Right forelimb (tissue), 1 donor: Measurements from ENCODE around the gene CDH4.

Experiments used
- DNase-seq: peaks from one replicate; pipeline ENCODE4 v3.0.0-alpha.2; 2018

The CDH4 gene

GRCh38 chr20:61864481-61864880, 612.4 kb downstream of the CDH4 start:
- DNase-seq, result no peak

GRCh38 chr20:61865353-61865752, 613.3 kb downstream of the CDH4 start:
- no peak for DNase-seq

GRCh38 chr20:61866165-61866564, 614.1 kb downstream of the CDH4 start:
- no peak for DNase-seq

- DNase-seq, result no peak
These were observed 615.9 kb downstream of the CDH4 start for GRCh38 chr20:61868006-61868405.

- no peak for DNase-seq
These were observed 616.5 kb downstream of the CDH4 start for GRCh38 chr20:61868466-61869090.

GRCh38 chr20:61869750-61870507, 617.9 kb downstream of the CDH4 start:
- no peak for DNase-seq

- no peak for DNase-seq
These were observed 619.1 kb downstream of the CDH4 start for GRCh38 chr20:61871160-61871559.

- no peak for DNase-seq
These were observed 619.9 kb downstream of the CDH4 start for GRCh38 chr20:61871913-61872312.

- no peak for DNase-seq
These were observed 620.4 kb downstream of the CDH4 start for GRCh38 chr20:61872371-61872900.

GRCh38 chr20:61873651-61874420, 621.8 kb downstream of the CDH4 start:
- no peak for DNase-seq

- no peak for DNase-seq
These were observed 622.5 kb downstream of the CDH4 start for GRCh38 chr20:61874421-61875068.

- DNase-seq, result no peak
These were observed 623.3 kb downstream of the CDH4 start for GRCh38 chr20:61875221-61875885.

GRCh38 chr20:61875996-61876395, 623.9 kb downstream of the CDH4 start:
- no peak for DNase-seq

GRCh38 chr20:61876952-61877728, 625.1 kb downstream of the CDH4 start:
- DNase-seq, result no peak

GRCh38 chr20:61877776-61878477, 625.9 kb downstream of the CDH4 start:
- no peak for DNase-seq

GRCh38 chr20:61878478-61879302, 626.6 kb downstream of the CDH4 start:
- no peak for DNase-seq

GRCh38 chr20:61879303-61879620, 627.2 kb downstream of the CDH4 start:
- no peak for DNase-seq

GRCh38 chr20:61879694-61880093, 627.6 kb downstream of the CDH4 start:
- no peak for DNase-seq

GRCh38 chr20:61880706-61881105, 628.6 kb downstream of the CDH4 start:
- DNase-seq, result no peak

- DNase-seq, result no peak
These were observed 629.4 kb downstream of the CDH4 start for GRCh38 chr20:61881416-61881815.
